CD4-positive, alpha-beta T cell treated with Interleukin-1 beta for 1 hour (primary cell): Measurements from ENCODE around the gene SUPT3H.
"Not testable (repeated sequence)": the region's sequence is repeated elsewhere in the genome, so short reads cannot be mapped to it uniquely, and the experiment has no call there.

Experiments
- DNase-seq, 2 donors: peaks; one replicate each; pipeline ENCODE4 v3.0.0-alpha.2; 2020 to 2022

Gene SUPT3H

DNA sequence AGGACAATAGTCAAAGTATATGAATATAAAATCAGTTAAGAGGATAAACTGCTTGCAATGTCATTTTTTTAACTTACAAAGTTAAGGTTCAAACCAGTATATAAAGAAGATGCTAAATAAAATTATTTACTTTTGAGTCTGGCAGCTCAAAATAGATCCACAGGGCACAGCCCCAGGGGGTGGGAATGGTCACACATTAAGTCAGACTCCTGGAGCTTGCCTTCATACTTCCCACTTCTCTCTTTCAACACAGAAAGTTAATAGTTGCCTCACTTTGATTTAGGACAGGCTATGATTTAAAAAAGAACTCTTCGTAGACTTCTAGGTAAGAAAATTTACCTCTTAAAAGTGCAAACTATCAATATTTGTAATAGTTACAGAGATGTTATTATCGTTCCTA, 207.9 kb downstream of the SUPT3H start:
- no peak for DNase-seq

DNA sequence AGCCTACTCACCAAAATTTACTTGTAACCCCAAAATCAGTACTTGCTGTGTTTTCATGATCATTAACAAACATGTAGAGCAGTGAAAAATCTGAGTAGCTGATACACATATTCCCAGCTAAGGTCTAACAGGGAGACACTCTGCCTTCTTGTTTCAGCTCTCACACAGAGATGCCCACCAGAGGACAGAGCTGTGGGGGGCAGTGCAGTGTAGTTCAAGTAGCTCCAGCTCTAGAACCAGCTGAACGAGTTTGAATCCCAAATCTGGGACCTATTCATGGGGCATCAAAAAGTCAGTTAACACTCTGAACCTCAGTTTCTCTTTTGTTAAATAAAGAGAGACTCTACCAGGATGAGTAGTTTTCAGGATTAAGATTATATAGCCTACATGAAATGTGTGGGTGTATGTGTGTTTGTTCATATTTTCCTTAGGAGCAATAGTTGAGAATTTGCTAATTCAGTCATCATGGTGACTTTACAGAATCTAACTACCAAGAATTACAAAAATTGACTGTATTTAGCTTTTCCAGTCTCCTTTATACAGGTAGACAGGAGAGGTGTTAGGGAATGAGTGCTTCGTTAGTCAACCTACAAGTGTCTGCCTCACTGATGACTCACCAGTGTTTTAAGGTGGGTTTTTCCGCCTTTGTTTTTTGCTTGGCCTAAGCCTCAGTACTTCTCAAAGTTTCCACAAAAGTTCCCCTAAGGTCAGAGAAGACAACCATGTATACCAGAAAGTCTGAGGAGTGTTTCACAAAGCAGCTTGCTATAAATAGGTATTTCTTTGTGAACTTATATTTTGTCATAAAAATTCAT, 213.6 kb downstream of the SUPT3H start:
- DNase-seq: no peak

DNA sequence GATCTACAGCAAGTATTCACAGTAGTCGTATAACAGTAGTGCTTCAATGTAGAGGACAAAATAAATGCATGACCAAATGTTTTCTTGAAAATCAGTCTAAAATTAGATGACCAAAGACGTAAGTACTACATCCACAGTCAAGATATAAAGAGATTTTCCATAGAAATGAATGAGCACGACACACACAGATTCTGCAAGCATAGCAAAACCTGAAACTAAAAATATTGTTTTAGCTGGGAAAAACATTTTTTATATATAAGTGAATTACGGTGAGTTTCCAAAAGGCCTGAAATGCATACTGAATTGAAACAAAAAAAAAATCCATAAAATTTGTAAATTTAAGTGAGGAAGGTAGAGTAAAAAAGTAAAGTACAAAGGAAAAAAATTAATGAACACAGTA, 217.4 kb downstream of the SUPT3H start:
- no peak for DNase-seq

DNA sequence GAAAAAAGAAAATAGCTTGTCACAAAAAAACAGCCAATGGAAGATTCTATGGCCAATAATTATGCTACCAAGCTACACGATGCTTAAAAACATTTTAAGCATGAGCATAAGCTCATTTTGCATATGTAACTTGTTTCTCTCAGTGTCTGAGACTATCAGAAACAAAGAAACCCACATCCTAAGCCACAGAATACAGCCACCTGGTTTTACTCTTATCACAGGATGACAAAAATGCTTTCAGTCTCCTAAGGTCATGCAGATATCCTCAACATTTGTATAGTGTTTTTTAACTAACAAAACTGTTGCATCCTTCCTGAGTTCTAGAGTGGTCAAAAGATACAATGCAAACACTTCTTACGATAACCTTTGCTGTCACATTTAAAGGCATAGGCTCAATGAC, 221.7 kb downstream of the SUPT3H start:
- peak in 1 of 2 donors; percentile 48 for DNase-seq

DNA sequence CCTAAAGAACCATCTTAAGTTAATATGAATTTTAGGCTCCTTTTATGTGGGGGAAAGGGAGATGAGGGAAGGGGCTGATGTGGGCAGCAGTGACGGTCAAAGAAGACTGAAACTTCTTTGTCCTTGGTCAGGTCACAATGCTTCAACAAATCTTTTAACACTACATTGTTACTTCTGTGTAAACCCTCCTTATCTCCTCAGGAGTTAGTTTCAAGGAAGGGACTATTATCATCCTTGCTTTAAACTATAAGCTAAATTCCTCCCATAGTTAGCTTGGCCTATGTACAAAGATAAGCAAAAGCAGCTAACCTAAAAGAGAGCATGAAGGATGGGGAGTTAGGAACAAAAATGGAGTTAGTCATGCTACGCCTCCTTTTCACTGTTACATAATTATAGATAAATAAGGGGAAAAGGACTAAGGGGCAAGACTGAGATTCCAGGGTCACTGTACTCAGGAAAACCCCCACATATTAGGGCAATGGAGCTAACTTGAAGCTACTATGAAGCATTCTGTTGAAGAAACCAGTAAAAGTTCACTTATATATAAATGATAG, 222.3 kb downstream of the SUPT3H start:
- DNase-seq: no peak

DNA sequence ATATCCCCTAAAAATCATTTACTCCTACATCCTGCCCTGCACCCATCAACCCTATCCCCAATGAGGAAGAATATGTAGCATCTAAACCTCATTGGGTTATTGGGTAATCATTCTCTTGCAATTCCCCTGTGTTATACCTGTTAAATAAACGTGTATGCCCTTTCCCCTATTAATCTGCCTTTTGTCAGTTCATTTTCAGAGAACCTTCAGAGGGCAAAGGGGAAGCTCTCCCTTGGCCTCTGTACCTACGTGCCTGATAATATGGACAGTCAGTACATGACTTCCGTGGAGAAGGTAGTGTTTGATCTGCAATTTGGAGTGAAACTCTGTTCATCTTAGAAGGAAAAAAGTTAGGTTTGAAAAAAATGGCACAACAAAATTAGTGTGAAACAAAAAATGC, 223.1 kb downstream of the SUPT3H start:
- no peak for DNase-seq

DNA sequence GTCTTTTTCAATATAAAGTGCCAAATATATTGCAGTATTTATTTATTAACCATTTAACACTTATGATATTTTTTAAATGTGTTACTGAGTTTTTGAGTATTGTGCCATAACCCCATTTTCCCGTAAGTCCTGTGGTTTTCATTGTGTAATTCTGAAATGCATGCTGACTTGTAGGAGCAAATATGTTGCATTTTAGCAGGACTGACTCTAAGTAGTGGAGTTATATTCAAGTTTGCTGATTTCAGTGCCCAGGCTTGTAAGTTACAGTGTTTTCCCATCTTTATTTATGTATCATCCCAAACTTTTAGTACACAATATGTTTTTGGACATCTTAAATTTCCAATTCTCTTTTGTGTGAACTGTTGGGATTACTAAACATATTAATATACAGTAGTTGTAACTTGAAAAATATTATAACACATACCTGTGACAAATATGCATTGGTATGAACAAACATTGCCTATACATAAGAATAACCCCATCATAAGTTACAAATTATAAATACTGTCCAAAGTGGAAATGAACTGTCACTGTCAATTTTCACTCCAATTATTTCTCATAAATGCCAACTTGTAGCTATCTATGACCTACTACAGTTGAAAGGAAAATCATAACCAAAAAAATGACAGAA, 228.9 kb downstream of the SUPT3H start:
- DNase-seq: no peak

DNA sequence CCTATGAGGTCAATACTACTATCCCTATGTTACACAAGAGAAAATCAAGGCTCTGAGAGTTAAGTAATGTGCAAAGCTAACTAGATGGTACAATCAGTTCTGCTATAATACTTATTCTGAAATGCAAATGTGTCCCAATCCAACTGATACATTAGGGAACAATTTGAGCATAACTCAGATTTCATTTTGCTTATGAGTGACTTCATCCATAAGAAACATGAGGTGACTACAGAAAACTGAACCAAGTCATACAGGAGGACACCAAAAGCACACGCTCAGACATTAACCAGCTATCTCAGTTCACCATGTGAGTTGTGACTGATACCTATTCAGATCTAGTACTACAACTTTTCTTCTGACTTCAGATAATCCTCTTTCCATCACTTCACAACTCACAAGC, 229.5 kb downstream of the SUPT3H start:
- no peak for DNase-seq

DNA sequence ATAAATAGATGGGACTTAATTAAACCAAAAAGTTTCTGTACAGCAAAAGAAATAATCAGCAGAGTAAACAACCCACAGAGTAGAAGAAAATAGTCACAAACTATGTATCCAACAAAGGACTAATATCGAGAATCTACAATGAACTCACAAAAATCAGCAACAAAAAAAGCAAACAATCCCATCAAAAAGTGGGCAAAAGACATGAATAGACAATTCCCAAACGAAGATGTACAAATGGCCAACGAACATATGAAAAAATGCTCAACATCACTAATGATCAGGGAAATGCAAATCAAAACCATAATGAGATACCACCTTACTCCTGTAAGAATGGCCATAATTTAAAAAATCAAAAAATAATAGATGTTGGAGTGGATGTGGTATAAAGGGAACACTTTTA, 232.1 kb downstream of the SUPT3H start:
- not testable (repeated sequence) for DNase-seq

DNA sequence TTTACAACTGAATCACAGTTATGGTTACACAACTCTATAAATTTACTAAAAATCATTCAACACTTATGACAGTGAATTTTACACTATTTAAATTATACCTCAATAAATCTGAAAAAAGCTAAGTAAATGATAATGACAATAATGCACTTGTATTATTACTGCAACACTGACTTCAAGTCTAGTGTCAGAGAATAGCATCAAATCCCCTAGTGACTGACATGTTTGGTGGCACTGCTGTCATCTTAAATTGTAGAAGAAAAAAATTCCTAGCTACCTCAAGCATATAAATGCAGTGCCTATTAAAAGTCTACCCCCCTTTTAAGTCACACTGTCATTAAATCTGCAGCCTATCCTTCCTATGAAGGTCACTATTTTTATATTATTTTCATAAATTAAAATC, 239.0 kb downstream of the SUPT3H start:
- DNase-seq: no peak

DNA sequence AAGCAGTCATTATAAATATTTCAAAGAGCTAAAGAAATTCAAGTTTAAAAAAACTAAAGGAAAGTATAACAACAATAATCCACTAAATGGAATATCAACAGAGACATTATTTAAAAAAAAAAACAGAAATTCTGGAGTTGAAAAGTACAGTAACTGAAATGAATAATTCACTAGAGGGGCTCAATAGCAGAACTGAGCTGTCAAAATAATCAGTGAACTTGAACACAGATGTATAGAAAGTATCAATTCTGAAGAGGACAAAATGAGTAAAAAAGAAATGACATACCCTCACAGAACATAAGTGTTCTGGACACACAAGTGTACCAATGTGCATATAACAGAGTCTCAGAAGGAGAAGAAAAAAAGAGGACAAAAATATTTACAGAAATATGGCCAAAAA, 241.2 kb downstream of the SUPT3H start:
- DNase-seq: no peak

DNA sequence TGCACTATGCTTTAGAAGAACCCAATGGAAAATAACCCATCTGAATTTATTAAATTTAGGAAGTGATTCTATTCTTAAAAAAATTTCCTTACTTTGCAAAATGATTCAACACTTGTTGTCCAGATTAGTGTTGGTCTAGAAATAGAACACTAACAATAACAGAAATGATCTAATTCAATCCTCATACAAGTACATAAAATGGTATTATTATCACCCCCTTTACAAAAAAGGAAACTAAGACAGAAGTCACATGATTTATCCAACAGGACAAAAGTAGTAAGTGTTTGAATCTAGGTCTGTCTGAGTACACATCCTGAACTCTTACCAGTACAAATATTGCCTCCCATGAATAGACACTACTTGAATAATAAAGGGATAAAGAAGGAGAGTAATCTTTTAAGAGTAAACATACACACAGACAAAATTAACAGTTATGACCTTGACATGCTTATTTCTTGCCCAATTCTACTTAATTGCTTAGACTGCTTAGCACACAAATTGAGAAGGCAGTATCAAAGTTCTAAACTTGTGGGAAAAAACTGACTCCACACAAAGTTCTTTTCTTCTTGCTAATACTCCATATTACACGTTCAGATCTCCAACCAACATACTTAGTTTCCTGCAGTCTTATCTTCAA, 245.0 kb downstream of the SUPT3H start:
- no peak for DNase-seq

DNA sequence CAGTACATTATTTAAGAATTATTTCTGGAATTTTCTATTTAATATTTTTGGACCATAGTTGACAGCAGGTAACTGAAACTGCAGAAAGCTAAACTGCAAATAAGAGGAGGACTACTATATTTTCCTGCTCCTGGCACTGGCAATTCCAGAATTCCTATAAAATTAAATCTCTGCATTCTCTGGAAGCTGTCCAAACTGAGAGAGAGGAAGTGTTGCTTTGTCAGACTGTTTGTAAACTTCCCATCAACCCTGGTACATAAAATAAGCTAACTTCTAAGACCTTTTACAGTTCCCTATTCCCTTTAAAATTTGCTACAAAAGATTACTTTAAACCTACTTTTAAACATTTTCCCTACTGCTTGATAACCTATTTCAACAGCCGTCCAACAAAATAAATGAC, 245.7 kb downstream of the SUPT3H start:
- DNase-seq: no peak

DNA sequence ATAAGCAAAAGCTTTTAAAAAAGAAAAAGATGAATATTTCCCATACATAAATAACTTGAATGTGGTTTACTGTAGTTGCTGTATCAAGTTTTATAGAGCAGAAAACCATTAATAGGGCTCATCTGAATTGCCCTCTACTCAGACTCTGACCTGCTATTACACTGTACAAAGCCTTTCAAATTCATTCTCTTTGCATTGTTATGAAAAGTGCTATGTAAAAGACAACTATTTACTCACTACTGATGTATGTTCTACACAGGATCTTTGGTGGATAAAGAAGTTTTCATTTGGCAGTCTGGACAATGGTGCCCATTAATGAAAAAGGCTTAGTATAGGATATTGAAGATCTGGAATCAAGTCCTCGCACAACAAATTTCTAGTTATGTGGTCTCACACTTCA, 248.7 kb downstream of the SUPT3H start:
- DNase-seq: no peak

DNA sequence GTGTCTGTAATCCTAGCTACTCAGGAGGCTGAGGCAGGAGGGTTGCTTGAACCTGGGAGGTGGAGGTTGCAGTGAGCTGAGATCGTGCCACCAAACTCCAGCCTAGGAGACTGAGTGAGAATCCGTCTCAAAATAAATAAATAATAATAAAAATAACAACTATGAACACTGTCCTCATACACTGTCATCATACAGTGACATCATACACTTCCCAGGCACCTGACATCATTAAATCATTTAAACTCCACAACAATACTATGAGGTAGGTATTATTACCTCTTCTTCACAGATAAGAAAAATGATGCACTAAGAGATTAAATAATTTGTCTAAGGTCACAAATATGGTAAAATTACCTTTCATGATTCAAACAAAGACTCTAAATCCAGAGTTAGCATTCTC, 250.5 kb downstream of the SUPT3H start:
- DNase-seq: no peak

DNA sequence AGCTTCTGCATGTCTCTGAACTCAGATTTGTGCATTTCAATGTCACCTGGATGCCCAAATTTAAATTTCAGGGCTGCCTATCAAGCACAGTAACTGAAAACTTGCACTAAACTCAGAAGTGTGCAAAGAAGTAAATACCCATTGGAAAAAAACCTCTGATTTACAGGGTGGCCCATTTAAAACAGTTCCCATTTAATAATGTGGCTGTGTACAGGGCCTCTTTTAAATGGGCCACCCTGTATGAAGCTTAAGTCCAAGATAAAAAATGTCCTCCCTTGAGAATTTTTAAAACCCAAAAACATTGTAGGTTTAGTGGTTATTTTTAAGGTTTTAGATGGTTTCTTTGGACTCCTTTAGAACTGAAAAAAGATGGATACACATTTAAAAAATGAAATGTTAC, 251.7 kb downstream of the SUPT3H start:
- no peak for DNase-seq

DNA sequence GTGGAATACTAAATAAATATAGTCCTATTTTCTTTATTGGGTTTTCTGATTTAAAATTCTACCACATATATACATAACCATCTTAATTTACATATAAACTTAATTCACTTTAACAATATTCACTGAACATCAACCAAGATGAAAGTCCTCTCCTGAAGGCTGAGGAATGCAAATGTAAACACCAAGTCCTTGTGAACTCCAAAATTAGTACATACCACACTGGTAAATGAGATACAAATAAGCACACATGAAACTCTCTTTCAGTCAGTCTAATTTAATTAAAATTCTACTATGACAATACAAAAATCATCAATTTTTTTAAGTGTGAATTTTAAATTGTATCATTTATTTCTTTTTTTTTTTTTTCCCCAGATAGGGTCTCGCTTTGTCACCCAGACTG, 254.7 kb downstream of the SUPT3H start:
- DNase-seq: no peak

DNA sequence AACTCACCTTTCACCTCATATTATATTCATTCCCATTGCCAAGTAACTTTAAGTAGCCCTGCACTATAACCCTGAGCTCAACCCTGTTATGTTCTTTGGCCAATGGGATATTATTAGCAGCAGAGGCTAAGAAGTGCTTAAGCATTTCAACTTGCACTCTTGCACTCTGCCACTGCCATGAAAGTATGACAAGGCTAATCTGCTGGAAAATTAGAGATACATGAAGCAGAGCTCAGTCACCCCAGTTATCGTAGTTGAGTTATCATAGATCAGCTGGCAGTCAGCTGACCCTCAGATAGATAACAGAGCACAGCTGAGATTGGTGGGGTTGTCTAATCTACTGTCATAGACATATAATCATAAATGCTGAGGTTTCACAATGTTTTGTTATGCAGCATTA, 259.0 kb downstream of the SUPT3H start:
- DNase-seq: no peak

DNA sequence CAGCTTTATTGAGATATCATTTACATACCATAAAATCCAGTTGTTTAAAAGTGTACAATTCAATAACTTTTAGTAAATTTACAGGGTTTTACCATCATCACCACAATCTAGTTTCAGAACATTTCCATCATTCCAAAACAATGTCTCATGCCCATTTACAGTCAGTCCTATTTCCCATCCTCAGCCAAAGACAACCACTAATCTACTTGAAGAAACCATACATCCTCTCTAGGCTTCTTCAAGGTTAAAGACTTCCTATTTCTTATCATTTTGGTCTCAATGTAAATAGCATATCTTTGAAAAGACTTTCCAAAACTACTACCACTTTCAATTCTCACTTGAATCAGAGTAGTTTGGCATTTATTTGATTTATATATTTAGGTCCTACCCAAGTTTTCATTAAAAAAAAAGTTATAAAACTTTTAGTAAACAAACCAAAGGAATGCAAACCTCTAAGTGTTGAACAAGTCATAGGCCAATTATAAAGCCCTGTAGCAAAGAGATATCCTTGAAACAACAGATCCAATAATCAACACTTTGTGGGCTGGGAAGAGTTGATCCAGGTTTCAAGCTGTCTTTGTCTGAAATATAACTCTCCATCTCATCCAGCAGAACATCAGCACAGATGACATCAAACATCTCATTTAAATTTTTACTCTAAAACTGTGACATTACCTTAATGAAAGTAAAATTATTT, 260.9 kb downstream of the SUPT3H start:
- no peak for DNase-seq

DNA sequence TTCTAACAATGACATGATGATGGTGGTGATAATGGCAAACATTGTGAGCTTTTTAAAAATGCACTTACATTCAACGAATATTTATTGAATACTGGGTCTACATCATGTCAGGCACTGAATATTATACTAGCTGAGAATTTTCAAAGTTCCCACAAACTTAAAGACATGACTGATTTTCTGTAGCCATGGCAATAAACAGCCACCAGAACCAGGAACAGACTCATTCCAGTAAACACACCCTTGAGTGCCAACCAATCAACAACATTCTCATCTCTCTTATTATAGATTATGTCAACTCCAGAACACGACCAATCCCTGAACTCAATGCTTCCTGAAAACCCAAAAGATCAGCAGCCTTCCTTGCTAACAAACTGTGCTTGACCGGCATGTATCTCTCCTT, 262.0 kb downstream of the SUPT3H start:
- no peak for DNase-seq

DNA sequence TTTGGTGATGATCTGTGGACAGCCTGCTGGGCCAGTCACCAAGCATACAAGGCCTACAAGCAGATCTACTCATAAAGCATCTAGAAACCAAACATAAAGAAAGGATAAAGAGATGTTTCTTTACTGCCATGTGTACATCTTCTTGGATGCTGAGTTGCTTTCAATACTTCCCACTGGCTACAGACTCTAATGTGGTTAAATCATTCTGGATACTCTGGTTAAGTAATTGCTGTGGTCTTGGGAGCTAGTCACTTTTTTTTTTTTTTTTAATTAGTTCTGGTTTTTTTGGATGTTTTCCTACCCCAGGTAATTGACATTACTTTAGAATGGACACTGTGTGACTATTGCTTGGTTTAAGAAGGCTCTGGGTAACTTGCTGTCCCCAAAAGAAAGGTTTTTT, 265.0 kb downstream of the SUPT3H start:
- no peak for DNase-seq

DNA sequence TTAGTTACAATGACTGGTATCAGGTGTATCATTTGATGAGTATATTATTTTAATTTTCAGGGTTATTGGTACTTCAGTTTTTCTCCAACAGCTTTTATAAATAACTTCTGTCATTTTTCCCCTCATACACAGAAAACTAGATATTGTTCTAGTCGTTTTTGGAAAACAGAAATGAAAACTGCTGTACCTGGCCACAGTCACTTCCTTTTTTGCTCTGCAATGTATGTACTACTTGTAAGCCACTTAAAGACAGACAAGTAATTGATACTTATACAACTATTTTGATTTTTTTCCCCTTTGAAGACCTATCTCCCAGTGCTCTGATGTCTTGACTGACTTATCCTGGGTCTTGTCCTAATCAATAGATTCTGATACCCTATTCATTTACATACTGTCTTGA, 268.2 kb downstream of the SUPT3H start:
- DNase-seq: no peak

DNA sequence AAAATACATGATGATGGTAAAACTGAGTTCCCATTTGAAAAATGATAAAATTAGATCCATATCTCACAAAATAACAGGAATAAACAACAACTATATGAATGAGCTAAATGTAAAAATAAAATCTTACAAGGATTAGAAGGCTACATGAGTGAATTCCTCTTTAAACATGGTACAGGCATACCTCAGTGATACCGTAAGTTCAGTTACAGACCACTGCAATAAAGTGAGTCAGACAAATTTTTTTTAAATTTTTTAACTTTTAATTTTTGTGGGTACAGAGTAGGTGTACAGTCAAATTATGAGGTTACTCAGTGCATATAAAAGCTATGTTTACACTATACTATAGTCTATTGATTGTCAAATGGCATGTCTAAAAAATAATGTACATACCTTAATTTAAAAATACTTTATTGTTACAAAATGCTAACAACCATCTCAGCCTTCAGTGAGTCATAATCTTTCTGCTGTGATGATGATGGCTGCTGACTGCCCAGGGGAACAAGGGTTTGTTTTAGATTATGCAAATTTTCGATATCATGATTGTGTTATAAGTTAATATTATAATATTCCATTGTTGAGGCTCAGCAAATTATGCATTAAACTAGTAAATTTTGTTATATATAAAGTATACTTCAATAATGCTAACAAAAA, 272.4 kb downstream of the SUPT3H start:
- no peak for DNase-seq
